Measurements from ENCODE around the gene EML6.

DNA sequence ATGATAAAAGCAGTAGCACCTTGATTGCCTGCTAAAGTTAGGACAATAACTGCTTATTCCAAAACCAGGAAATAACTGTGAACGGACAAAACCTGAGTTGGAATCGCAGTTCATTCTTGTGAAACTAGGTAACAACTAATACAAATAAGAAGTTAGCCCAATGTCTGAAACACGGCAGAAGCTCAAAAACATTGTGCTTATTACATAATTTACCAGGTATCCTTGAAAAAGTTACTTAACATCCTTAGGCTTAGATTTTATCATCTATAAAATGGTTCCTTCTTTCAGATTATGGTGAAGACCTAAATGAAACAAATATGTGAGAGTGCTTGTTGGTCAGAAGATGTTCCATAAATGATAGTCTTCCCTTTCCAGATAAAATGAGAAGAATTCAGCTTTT, 294.4 kb downstream of the EML6 start:
- no peak for TF ChIP-seq EP300 (IDR thresholded peaks at IDR 0.05; ENCODE audit: borderline replicate concordance in 1 of 2, low read depth in 1 of 2, low read length in 1 of 2)
- TF ChIP-seq, protein P1, sequence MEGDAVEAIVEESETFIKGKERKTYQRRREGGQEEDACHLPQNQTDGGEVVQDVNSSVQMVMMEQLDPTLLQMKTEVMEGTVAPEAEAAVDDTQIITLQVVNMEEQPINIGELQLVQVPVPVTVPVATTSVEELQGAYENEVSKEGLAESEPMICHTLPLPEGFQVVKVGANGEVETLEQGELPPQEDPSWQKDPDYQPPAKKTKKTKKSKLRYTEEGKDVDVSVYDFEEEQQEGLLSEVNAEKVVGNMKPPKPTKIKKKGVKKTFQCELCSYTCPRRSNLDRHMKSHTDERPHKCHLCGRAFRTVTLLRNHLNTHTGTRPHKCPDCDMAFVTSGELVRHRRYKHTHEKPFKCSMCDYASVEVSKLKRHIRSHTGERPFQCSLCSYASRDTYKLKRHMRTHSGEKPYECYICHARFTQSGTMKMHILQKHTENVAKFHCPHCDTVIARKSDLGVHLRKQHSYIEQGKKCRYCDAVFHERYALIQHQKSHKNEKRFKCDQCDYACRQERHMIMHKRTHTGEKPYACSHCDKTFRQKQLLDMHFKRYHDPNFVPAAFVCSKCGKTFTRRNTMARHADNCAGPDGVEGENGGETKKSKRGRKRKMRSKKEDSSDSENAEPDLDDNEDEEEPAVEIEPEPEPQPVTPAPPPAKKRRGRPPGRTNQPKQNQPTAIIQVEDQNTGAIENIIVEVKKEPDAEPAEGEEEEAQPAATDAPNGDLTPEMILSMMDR (IDR thresholded peaks at IDR 0.05) = no peak
- TF ChIP-seq FOSL2 (IDR thresholded peaks at IDR 0.05; ENCODE audit: borderline replicate concordance, low read depth) = no peak
- no peak for TF ChIP-seq POLR2AphosphoS5 (IDR thresholded peaks at IDR 0.05; ENCODE audit: low read depth, low read length)

All from SK-N-SH (cell line).